HG02840 (cell line): ENCODE results near the gene NOL8.

Experiments used
- ATAC-seq: cut with Tn5 transposase; IDR thresholded peaks from one replicate; pipeline ENCODE4 v1.9.1; 2021; ENCODE audit warnings: mild to moderate bottlenecking, moderate library complexity, moderate number of reproducible peaks; ENCODE audit not compliant: unreplicated experiment, low FRiP score

Gene NOL8

DNA sequence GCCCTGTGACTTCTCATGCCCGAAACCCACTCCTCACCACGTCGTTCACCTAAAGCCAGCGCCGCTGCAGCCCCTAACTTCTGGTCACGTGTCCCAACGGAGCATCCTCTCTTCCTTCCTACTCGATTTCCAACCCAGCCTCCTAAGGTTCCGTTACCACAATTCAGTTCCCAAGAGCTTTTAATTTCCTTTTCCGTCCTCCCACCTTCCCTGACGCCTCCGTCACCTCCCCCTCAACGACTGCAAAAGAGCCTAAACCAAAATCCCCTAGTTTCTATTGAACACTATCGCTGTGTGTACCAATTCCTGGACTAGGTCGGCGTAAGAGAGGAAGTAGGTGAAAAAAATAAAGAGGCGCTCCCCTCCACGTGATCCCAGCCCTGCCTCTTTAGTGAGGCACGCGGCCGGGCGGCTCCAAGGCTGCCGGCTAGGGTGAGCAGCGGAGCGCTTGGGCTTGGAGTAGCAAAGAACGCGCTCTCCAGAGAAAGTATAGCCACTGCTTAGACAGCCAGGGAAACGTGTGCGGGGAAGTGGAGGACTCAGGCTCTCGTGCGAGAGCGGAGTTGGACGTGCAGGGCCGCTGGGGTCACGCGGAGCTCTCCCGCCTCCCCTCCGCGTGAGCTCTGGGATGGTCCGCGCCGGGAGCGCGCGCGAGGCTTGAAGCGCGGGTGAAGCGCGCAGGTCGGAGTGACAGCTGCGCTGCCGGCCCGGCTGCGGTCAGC, at the start of gene NOL8, which contains the start of gene CENPP:
Gene NOL8 (minus strand): TSS at position 82 of the 722 bp plus-strand sequence. CDS start 1,189 bp downstream, outside the sequence.
Gene CENPP (plus strand): TSS at position 685 of the 722 bp plus-strand sequence.
- ATAC-seq: peak; percentile 93

DNA sequence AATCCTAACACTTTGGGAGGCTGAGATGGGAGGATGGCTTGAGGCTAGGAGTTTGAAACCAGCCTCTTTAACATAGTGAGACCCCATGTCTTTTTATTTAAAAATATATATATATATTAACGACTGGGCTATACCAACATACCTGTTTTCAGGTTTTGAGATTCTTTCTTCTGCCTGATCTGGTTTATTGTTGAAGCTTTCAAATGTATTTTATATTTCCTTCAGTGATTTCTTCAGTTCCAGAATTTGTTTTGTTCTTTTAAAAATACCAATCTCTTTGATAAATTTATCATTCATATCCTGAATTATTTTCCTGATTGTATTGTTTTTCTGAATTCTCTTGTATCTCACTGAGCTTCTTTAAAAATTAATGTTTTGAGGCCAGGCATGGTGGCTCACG, 48.0 kb upstream of the NOL8 start:
- no peak for ATAC-seq

DNA sequence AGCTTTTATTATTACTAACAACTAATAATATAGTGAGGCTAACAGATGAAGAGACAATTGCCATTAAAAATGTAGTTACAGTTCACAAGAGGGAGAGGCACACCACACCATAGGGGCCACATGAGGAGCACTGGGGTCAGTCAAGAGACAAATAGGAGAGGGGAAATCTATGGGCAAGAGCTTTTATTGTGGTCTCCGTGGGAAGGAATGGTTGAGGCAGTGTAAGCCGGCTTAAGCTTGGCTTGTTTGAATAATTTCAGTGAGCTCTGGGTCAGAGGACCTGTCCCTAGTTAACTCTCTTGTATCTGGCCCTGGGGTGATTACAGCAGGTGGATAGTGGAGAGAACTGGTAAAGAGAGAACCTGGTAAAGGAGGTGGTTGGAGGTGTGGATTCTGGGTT, 43.9 kb upstream of the NOL8 start:
- ATAC-seq: no peak

DNA sequence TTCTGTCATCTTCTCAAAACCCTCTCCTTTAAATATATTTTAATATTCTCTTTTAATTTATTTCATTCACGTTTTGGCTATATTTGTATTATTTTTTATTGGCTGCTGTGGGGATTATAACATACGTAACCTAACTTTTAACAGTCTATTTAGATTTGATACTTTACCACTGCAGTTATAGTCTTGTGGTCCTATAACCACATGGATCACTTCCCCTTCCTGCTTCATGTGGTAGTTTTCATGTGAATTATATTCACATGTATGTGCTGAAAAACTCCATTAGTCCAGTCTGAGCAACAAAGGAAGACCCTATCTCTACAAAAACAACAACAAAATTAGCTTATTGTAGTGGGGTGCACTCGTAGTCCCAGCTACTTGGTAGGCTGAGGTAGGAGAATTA, 34.9 kb upstream of the NOL8 start:
- no peak for ATAC-seq

DNA sequence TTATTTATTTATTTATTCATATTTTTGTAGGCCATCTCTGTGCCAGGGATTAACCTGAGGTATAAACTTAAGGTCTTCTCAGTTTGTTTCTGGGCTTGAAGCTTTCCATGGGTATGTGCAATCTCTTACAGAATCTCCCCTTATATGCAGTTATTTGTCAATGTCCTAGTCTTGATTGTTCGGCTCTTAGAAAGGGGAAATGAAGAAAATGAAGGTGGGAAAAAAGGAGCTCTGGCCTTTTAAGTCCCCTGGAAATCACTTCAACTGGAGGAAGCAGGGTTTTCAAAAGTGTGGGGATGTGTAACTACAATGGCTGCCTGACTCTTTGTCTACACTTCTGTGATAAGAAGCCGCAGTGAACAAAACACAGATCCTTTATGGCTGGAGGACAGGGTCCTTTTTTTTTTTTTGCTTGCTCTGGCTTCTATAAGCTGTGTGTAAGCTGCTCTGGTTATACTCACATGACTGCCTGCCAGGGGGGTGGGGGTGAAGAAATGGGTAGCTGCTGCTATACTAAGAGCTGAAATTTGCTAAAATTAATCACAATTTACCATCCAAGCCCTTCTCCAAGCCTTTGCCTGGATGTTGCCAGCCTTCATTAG, 34.3 kb upstream of the NOL8 start:
- ATAC-seq: no peak

DNA sequence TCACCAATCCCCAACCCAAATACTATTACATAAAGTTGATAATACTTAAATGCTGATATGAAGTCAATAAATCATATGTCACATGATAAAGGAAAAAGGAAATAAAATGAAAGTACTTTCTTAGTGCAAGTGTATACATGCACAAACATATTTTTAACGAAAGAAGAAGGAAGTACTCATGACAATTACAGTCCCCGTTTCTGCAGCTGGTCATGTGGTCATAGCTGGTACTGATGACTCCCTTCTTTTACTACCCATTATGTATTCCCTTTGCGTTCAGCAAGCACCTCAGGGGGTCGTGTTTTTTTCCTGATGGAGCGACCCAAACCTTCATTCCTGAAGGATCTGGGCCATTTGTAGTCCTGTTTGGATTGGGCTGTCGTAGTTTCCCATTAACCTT, 27.9 kb upstream of the NOL8 start:
- ATAC-seq: no peak

DNA sequence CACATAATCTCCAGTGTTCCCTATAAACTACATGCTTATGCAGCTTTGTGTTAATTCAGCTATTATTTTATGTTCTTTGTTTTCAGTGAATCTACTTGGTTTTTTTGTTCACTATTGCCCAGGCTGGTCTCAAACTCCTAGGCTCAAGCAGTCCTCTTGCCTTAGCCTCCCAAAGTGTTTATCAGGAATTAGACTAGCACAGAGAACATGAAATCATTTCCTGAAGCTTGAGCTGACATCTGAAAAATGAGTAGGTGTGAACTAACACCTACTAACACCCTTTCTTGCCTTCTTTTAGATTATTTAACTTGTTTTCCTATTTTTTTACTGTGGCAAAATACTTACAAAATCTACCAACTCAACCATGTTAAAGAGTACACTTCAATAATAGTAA, 25.6 kb upstream of the NOL8 start:
- no peak for ATAC-seq

DNA sequence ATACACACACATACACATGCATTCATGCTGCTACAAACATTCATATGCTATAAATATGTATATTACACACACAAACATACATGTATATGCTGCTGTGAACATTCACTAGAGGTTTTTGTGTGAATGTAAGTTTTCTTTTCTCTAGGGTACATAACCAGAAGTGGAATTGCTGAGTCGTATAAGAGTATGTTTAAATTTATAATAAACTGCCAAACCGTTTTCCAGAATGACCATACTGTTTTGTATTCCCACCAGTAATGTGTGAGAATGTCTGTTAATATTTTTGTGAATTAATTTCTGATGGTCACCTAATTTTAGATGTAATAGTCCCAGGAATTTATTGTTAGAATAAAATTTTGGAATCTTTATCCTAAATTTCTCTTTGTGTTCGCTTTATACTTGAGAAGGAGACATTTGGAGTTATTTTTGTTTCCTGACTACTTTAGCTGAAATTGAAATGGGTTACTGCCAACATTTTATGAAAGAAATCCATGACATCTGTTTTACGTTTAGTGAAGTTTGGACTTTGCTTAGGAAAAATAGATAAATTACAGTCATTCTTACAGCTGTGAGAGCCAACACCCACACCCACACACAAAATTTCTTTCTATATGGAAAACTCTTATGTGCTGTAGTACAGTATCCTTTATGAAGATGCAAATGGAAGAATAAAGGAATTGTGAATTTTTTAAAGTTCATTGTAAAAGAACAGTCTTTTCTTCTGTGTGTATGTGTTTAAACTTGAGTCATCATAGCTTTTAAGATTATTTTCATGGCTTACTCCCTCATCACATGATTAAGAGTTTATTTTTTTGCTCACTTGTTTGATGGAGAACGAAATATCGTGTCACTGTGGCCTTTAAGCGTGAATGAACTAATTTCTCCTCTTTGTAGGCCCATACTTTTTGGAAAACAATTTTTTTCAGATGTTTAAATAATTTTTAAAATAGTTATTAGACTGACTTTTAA, 24.9 kb upstream of the NOL8 start:
- no peak for ATAC-seq

DNA sequence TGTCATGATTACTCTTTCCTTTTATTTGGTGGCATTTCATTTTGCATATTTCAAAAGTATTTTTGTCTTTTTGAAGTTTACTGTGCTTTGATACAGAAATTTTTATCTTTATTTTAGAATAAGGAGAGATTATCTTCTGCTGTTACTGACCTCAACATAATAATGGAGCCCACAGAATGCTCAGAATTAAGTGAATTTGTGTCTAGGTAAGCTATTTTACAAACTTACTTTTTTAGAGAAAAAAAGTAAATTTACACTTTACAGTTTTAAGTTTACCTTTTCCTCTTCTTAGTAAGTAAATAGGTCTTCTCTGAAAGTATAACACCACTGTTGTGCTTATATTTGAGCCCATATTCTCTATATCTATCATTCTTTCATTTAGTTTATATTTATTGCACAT, 20.4 kb upstream of the NOL8 start:
- no peak for ATAC-seq

DNA sequence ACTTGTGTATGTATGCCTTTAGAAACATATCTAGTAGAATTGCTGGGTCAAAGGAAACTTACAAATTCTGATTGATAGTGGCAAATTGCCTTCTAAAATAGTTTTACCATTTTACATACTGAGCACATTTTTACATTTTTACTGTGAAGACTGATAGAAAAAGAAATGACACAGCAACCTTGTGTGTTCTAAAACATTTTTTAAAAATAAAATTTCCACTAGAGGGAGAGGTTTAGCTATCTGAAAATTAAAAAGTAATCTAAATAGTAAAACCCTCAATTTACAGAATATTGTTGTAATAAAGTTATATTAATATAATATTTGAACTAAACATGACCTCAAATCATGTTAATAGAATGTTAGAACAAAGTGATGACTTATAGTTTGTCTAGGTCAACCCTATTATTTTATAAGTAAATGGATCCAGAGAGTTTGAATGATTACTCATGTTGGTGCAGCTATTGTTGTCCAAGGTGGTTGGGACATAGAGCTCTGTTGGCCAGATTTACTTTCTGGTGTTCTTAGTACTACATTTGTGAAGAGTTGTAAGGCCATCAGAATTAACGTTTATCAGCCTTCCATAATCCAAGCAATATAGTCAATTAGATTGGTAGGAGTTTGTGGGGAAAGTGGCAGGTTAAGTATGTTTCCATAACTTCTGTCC, 17.8 kb upstream of the NOL8 start:
- ATAC-seq: no peak

DNA sequence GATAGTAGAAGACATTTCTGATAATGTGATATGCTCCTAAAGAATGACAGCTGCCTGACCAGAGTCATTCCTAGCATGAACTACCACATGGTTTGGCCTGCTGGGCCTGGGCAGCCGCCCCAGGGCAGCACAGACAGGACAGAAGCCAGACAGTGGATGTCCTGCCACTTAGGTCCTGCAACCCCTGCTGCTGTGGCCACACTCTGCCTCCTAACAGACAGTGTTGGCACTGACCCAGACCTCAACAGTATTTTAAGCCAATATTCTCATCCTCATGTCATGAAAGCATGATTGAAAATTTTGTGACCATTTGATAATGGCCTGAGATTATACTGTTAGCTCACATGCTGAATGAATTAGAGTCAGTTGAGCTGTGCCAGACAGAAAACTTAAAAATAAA, 16.4 kb upstream of the NOL8 start:
- ATAC-seq: no peak

DNA sequence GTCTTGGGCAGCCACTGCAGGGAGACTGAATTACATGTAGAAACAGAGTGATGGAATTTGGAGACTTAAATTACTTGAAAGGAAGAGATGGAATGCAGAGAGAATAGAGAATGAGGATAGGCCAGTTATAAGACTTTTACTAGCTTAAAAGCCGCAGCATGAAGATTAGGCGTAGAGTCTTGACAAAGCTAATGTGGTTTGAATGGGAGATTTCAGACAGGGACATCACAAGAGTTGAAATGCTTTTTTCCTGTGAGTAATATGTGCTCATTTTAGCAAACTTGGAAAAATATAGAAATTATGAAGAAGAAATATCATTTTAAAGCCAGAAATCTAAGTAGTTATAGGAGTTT, 8.1 kb upstream of the NOL8 start:
- no peak for ATAC-seq

DNA sequence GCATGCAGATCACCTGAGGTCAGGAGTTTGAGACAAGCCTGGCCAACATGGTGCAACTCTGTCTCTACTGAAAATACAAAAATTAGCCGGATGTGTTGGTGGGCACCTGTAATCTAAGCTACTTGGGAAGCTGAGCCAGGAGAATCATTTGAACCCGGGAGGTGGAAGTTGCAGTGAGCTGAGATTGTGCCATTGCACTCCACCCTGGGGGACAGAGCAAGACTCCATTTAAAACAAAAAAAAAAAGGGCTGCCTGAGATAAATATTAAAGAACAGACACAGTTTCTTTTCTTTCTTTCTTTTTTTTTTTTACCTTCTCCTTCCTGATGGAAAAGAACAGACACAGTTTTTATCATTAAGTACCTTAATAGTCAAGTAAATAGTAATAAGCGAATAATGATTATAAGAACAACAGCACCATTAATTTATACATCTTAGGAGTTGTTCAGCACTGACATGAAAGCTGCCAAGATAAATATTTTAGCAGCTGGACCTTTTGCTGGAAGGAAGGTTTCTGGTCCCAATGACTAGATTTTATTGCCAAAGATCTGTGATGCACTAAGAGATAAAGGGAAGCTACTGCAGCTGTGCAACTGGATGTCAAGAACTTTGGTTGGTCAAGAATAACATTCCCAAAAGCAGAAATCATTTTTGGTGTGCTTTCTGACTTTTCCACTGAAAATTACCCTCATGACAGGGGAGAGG, 7.6 kb upstream of the NOL8 start:
- ATAC-seq: no peak

DNA sequence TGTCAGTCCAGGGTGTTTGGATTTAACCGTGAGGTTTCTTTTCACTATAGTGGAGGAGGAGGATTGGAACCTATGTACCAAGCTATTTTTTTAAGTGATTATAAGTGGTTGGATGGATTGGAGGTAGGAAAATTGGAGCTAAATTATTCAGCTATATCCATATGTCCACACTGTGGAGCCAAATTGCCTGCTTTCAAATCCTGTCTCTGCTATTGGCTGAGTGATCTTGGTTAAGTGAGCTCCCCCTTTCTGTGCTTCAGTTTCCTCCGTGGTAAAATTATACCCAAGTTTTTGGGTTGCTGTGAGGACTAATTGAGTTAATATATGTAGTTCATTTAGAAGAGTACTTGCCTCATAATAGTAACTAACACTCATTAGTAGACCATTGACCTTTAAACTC, 3.1 kb upstream of the NOL8 start:
- ATAC-seq: no peak

DNA sequence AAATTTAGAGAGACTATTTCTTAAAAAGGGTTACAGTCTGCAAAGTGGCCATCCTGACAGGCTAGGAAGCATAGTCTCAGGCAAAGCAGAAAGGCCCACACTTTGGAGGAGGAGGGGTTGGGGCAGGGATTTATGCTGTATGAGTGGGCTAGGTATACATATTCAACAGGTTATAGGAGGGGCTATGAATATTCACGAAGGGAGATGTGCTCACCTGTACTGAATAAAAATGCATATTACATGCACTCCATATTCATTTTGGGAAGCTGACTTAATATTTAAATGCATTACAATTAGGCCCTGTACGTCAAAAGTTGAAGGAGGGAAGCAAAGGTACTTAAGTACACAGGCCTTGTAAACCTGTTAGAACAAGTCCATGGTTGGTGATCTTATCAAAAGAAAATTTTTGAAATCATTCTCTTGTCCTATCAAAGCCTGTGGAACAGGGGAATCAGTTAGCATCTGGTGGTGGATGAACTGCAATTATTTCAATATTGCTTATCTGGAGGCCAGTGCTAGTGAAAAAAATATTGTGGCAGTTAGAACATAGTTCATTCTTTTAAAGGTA, 2.2 kb upstream of the NOL8 start:
- no peak for ATAC-seq

DNA sequence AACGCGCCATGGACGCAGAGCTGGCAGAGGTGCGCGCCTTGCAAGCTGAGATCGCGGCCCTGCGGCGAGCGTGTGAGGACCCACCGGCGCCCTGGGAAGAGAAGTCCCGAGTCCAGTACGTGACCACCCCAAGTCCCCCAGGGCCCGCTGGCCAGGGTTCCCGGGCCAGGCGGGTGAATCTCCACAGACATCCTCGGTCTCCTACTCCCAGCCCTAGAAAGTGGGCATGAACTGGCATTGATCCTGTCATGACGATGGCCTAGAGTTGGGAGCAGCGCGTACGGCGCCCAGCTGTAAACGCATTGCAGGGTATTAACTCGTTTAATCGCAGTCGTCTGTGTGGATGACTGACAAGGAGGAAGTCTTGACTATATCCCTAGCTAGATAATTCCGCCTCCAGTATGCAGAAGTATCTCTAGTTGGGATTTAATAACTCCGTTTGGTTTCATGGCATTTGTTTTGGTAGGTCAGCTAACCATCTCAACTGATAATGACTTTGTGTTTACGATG, 896 bp upstream of the NOL8 start:
- peak; percentile 16 for ATAC-seq

DNA sequence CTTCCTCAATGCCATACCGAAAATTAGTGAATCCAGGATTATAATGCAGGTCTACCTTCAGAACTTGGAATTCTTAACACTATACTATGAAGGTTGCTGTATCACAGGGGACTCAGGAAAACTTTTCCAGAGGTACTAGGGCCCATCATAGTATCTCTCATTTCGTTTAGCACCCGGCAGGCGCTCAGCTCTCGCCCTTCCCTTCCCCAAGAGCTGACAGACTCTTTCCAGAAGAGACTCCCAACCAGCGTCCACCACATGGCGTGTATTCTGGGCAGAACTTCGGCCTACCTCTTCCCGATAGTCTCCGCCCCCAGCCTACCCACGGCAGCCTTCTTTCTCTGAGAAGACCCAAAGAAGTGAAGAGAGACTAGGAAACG, 271 bp downstream of the NOL8 start:
- peak; percentile 9 for ATAC-seq

DNA sequence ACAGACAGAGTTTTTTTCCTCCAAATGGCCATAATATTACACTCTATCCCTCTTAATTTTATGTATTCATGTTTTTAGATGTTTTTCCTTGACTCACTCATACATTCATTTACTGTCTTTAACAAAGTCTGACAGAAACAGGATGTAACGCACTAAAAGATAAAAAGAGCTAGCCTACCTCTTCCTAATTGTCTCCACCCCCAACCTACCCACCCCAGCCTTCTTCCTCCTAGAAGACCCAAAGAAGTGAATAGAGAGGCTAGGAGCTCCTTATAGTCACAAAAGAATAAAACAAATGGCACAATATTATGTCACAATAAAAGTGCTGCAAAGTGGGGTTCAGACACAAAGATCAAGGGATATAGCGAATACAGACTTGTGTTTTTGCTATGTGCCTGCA, 719 bp downstream of the NOL8 start:
- ATAC-seq: no peak

DNA sequence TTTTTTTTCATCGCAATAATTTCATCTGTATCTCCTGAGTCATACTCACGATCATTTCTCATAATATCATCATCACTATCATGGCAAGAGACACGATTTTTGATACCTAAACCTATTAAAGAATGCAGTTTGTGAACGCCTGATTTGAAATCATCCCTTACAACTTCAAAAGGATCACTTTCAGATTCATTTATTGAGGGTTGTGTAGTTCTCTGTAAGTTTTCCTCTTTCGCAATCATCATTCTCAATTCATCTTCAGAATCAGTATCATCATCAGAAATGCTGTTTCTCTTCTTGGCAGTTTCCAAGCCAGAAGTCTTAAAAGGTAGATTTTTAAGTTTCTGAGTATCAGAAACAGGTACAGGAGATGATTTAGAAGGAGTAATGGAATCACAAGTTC, 9.7 kb downstream of the NOL8 start:
- no peak for ATAC-seq

DNA sequence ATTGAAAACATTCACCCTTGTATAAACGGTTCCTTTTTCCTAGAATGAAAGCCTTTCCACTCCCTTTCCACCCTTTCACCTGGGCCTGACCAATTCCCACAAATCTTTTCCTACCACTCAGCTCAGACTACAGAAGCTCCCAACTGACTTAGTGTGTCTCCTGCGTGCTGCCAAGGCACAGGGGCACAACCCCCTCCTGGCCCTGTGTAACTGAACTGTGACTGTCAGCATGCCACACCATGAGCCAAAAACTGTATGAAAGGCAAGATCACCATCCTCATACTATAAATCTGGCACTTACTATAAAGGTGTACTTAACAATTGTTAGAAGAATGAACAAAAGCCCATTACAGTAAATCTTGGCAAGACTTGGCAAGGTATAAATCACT, 11.5 kb downstream of the NOL8 start:
- no peak for ATAC-seq
